Measurements from ENCODE around the gene SMURF2. TPM values are rescaled to one million over a fixed set of nuclear protein-coding genes. Genes with fewer than 3 reads are reported as not detected.

SMURF2 gene
- total RNA-seq, 1 donor from 2014 or later: 39.6 TPM

GRCh38 chr17:64540118-64540776, 121.9 kb downstream of the SMURF2 start:
- H3K36me3 ChIP-seq: peaks cover 95% of the 10 kb centered on the region

GRCh38 chr17:64538508-64539130, 123.5 kb downstream of the SMURF2 start:
- H3K4me3 ChIP-seq: no peak overlapping the region
- ATAC-seq (peak in 1 of 2 donors; percentile 61), DNase-seq (no peak)
- H3K36me3 ChIP-seq: peaks cover 95% of the 10 kb centered on the region
- no peaks in the 10 kb centered on the region for H3K27me3 ChIP-seq (ENCODE audit: low read depth)
- no peak overlapping the region for H3K27ac ChIP-seq
- no peak for TF ChIP-seq CTCF (IDR thresholded peaks at IDR 0.05)
- no peaks in the 10 kb centered on the region for H3K9me3 ChIP-seq
- intact Hi-C loops (cut with DNase I): no loop called here
- H3K4me1 ChIP-seq: no peaks in the 10 kb centered on the region

More at GRCh38 chr17:64540118-64540776, 121.9 kb downstream of the SMURF2 start:
- no peak for TF ChIP-seq CTCF (IDR thresholded peaks at IDR 0.05)
- H3K4me3 ChIP-seq: no peak overlapping the region
- no peaks in the 10 kb centered on the region for H3K27me3 ChIP-seq (ENCODE audit: low read depth)
- DNase-seq (no peak), ATAC-seq (peak in 1 of 2 donors; percentile 17)
- intact Hi-C loops (cut with DNase I): no loop called here
- H3K27ac ChIP-seq: no peak overlapping the region
- no peaks in the 10 kb centered on the region for H3K9me3 ChIP-seq
- no peaks in the 10 kb centered on the region for H3K4me1 ChIP-seq

- no peak for DNase-seq
- no peaks in the 10 kb centered on the region for H3K4me1 ChIP-seq
- no peak overlapping the region for H3K4me3 ChIP-seq
- H3K9me3 ChIP-seq: no peaks in the 10 kb centered on the region
- ATAC-seq: no peak
- H3K27ac ChIP-seq: no peak overlapping the region
- intact Hi-C loops (cut with DNase I): no loop called here
- TF ChIP-seq CTCF (IDR thresholded peaks at IDR 0.05): no peak
- peaks cover 96% of the 10 kb centered on the region for H3K36me3 ChIP-seq
- no peaks in the 10 kb centered on the region for H3K27me3 ChIP-seq (ENCODE audit: low read depth)
These were observed 124.6 kb downstream of the SMURF2 start for GRCh38 chr17:64537488-64537887.

- intact Hi-C loops (cut with DNase I): no loop called here
- Histone ChIP-seq H3K4me3 (no peak overlapping the region), H3K4me1 (no peaks in the 10 kb centered on the region), H3K9me3 (no peaks in the 10 kb centered on the region), H3K36me3 (peaks cover 96% of the 10 kb centered on the region), H3K27ac (no peak overlapping the region), H3K27me3 (ENCODE audit: low read depth) (no peaks in the 10 kb centered on the region)
- no peak for DNase-seq
- ATAC-seq: no peak
- TF ChIP-seq CTCF (IDR thresholded peaks at IDR 0.05): no peak
These were observed 125.2 kb downstream of the SMURF2 start for GRCh38 chr17:64536913-64537312.

- Histone ChIP-seq H3K4me3 (no peak overlapping the region), H3K4me1 (no peaks in the 10 kb centered on the region), H3K27me3 (ENCODE audit: low read depth) (no peaks in the 10 kb centered on the region), H3K27ac (no peak overlapping the region), H3K36me3 (peaks cover 100% of the 10 kb centered on the region), H3K9me3 (no peaks in the 10 kb centered on the region)
- ATAC-seq: no peak
- no peak for DNase-seq
- no peak for TF ChIP-seq CTCF (IDR thresholded peaks at IDR 0.05)
- intact Hi-C loops (cut with DNase I): no loop called here
These were observed 126.8 kb downstream of the SMURF2 start for GRCh38 chr17:64535357-64535756.
